Stimulated activated CD8-positive, alpha-beta memory T cell treated with anti-CD3 and anti-CD28 coated beads, Interleukin-15, amount 100 ng/mL, for 48 hours (primary cell): ENCODE results near the gene MKS1.

ENCODE experiments used
- DNase-seq, 2 donors: peaks; one replicate each; pipeline ENCODE4 v3.0.0-alpha.2; 2020; ENCODE audit warnings: low read depth in 2 of 2

Gene MKS1

DNA sequence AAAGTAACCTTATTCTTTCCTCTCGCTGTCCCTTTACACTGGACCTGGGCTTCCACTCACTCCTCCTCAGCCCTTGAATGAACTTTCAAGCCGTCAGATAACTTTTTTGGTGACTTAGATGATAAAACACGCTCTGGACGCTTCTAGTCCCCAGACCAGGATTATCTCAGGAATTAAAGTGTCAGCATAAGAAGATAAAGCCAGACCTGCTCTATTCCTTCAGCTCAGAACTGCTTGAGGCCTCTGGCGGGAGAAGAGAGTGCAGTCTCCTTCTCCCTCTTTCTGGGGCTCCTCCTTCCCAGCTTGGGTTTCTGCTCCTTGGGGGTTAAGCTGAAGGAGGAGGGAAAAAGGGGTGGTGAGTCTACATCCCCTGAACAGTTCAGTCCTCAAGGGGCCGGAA, 25.9 kb upstream of the MKS1 start:
- DNase-seq = no peak

DNA sequence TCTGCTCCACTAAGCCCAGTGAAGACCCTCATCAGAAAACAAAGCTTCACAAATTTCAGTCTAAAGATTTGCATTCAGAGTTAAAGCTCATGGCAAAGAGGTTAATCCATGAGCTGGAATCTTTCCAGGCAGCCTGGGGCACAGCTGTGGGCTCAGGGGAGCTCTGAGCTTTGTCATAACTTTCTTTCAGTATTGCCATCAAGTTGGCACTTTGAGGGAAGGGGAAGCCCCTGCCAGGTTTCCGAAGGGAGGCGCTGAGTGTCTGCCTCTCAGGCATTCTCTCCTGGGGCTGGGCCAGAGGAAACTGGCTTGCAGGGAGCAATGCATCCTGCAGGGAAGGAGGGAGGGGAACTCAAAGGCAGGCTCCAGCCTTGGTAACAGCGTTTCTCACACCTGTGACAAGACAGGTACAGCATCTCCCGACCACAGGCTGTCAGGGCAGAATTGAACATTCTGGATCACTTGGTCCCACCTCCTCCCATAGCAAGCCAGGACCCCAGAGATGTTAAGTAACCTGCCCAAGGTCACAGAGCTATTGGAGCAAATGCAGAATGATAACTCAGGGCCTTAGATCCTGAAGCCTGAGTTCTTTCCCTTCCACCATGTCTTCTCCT, 23.2 kb upstream of the MKS1 start:
- no peak for DNase-seq

DNA sequence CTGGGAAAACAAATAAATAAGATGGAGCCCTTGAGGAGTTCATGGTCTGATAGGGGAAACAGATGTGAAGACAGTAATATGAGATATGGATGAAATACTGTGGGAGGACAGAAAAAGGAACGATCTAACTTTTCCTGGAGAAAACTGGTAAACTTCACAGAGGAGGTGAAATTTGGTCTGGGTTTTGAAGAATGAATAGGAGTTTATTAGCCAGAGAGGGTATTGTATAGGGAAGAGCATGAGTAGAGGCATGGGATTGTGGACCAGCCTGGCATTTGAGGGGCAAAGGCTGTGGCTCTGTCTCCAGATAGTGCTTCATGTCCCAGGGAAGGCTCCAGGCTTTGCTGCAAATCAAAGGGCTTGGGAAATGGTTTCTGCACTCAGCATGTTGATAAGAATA, 20.9 kb upstream of the MKS1 start:
- DNase-seq = no peak

DNA sequence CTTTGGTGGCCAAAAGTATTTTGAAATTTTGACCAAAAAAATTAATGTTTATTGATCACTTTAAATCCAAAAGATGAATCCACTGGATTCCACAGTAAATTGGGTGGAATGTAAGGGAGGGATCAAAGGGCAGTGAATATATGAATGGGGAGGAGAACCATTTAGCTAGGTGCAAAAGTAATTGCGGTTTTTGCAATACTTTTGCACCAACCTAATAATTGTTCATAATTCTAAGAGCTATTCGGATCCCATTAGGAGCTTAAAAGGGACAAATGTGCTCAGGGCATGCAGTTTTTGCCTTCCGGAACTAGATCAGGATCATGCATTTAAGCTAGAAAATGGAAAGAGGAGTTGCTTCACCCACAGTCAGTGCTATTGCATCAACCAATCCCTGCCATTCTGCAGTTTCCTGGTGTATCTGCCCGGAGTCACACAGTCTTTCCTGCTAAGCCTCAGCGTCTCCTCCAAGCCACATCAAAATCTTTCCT, 19.1 kb upstream of the MKS1 start, which contains the start of gene LPO:
Gene LPO, plus strand, starts transcription at position 438 of the 488 bp plus-strand sequence. CDS start 4,396 bp downstream, outside the sequence.
- DNase-seq = no peak

DNA sequence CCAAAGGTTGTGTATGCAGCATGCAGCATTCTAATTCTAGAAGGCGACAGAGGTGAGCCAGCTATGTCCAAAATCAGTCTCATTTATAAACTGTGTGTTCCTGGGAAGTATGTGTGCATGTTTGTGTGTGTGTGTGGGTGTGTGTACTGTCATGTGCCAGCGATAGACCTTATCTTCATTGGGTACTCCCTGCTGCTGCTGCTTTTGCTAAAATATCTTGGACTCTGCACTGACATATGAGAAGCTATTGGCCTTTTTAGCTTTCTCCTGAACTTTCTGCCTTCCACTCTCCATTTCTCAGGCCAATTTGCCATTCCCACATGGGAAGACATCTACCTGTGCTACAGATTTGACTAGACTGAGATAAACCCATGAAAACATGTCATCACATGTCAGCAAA, 17.3 kb upstream of the MKS1 start:
- no peak for DNase-seq

DNA sequence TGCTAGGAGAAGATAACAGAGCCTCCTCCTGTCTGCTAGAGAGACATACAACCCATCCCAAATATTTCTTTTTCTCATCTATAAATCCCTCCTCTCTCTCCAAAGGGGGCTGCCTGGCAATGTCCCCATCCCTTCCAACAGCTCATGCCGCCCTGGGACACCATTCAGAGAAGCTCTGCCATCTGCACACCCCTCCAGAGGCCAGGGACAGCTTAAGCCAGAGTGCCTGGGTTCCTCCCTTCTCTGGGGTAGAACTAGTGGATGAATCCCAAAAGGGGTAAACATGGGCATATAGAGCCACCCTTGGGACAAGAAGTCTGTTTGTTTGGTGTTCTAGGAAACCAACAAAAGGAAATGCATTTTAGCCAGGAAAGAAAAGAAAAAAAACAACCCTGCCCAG, 16.8 kb upstream of the MKS1 start:
- DNase-seq = no peak

DNA sequence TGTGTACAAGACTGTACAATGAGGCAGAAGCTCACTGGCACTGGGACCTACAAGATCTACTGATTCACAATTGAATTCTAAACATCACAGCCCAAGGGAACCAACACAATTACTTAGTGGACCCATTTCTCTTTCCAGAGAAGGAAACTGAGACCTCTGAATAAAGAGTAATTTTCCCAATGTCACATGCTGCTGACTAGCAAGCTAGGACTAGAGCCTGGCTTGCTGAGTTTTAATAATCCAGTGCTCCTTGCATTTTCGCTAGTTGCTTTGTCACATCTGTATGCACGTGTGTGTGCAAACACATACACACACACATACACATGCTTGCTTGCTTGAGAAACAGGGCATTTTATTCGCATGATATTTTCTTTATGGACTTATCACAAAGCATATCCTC, 15.5 kb upstream of the MKS1 start:
- DNase-seq = no peak

DNA sequence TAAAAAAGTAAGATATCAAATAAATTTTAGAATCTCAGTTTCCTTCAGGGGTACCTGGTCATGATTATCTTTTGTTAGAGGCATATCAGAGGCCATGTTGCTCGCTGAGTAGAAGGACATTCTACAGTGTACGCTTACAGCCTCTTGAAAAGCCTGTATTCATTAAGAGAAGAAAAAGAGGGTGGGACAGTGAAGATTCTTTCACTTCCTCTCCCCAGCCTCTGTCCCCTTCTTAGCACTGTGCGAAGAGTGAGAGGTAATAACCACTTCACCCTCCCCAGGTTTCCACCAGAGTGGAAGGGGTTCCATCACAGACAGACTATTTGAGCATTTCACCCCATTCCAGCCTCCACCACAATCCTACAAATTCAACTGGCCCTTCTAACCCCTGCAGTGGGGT, 14.5 kb upstream of the MKS1 start:
- DNase-seq = no peak

DNA sequence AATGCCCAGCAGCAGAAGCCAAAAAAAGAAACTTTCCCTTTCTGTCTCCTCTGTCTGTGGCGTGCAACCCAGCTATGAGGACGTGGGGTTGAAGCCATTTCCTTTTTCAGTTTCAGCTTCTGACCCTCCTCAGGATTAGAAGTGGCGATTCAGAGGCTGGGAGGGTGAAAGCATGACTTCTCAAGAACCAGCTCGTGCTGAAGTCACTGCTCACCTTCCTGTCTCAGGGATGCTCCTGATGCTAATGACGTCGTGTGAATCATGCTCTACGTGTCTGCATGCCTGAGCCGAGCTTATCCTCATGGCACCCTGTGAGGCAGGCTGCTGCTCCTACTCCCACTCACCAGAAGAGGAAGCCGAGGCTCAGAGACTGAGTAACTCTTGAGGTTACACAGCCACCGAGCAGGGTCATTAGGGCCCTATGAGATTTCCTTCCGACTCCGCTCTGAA, 13.7 kb upstream of the MKS1 start:
- DNase-seq = peak; percentile 19 to 40

DNA sequence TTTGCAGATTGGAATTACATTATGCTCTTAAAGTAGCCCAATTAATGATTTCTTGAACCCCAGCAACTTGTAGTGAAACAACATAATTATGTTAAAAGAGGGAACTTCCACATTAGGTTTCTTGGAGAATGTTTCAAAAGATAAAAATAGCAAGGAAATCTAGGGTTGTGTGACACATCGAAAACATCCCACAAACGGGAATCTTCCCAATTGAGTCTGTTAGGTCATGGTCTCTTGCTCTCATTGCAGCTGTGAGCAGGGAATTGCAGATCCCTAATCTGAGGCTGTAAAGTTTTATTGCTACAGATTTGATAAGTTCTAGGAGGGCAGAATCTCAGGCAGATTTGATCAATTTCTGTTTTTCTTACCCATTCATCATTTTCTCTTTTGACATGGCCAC, 12.6 kb upstream of the MKS1 start:
- DNase-seq = no peak

DNA sequence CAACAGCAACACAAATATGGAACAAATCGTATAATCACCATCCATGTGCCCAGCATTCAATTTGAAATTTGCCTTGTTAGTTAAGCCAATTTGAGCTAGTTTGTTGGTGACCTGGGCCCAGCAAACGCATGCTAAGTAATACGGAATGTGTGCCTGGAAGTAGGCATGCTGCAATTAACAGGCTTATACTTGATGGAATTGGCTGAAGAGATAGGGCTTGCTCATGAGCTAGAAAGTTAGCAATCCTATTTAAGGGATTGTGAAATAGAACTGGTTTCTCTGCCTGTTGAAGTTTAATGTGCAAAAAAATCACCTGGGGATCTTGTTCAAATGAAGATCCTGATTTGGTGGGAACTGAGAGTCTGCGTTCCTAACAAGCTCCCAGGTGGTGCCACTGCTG, 10.8 kb upstream of the MKS1 start:
- DNase-seq = no peak

DNA sequence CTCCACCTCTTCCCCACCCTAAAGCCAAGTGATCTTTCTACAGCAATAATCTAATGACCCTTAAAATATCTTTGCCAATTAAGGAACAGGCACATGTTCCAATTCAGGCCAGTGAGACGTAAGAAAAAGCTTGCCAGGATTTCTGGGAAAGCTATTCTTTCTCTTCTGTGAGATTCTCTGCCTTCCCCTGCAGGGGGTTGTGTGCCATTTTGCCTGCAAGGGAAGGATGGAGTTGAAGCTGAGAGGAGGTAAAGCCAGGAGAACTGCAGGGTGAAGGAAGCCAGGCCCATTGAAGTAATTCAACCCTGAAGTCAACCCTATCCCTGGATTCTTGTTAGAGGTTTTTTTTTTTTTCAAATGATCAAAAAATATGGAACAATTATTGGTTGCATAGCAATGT, 10.3 kb upstream of the MKS1 start:
- DNase-seq = no peak

DNA sequence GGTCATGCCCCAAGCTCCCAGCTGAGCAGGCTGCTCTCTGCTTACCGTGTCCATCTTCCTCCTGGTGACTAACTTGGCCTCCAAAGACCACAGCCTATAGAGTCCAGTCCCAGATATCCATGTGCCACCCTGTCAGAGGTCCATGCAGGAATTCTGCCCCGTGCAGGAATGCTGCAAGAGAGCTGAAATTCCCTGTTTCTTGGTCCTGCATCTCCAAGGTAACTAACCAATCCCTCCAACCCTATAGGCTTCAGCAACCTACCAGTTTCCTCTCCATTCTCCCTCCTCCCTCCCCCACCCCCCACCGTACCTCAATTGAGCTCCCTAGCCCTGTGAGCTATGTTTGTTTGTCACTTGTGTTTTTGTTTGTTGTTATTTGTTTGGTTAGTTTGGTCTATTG, 9.6 kb upstream of the MKS1 start:
- DNase-seq = no peak

DNA sequence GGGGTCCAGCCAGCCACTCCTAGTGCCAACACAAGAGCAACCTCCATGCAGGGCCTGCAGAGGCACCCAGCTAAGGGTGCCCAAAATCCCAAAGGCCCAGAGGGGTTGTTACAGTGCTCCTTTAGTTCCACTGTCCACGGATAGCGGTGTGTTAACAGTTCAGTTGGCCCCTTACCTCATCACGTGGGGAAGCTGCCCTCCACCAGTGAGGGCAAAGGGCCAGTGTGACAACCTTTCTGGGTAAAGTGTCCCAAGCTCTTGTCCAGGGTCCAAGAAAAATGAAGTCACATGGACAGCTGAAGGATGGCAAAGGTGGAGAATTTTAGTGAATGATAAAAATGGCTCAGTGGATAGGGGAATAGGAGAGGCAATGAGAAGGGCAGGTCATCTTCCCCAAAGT, 8.7 kb upstream of the MKS1 start:
- DNase-seq = no peak

DNA sequence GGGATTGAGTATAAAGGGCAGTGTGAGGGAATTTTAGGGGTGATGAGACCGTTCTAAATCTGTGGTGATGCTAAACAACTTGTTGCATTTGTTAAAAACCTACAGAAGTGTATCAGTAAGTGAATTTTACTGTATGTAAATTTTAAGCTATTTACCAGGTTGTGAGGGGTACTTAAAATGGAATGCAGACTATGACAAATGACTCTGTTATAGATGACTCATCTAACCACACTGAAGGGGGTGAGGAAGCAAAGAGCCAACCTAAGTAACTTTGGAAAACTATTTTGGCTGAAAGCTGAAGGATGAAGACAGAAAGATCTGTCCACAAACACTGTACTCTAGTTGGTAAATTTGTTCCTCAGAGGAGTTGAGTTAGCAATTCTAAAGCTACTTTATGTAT, 5.3 kb upstream of the MKS1 start:
- DNase-seq = no peak

DNA sequence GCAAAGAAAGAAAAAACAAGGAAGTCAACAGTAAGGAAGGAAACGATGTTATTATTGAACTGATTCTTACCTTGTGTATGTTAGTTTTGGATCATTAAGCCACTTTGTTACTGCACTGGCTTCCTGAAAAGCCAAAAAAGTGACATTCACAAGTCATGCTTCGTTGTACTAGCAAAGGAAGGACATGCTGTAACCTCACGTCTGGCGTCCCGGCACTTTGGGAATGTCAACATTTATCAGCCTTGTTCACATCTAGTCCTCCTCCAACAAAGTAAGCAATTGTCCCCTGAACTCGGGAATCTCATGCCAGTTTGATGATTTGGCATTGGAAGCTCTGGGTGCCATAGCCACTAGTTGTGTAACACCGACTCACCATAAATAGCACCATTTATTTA, 731 bp upstream of the MKS1 start:
- DNase-seq = no peak

DNA sequence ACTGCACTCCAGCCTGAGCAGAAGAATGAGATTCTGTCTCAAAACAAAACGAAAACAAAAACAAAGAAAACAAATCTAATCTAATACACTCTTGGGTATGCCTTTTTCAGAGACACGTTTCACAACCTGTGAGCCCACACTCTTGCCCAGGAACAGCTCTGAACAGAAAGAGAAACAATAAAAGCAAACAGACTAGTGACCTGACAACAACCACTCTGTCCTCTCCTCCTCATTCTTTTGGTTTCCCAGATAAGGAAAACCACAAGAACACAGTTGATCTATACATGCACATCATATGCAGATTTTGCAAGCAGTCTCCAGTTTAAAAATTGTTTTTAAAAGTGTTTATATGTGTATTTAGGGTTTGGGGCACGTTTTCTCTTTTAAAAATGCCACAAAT, 1.3 kb downstream of the MKS1 start:
- DNase-seq = no peak

DNA sequence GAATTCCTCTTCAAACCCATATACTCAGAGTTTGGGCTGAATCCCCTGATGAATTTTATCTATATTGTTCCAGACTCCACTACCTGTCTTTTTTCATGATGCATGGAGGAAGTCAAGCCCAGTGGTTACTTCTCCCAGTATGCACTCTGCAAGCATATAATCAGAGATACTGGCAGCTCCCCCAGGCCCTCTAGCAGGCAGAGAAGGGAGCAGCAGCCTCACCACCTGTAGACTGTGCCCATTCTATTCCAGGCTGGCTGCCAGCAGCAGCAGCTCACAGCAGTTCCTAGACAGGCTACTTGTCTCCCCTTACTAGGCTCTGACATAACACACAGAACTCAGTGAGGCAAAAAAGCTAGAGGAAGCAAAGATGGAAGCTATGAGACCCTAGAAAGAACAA, 3.4 kb downstream of the MKS1 start:
- DNase-seq = no peak

DNA sequence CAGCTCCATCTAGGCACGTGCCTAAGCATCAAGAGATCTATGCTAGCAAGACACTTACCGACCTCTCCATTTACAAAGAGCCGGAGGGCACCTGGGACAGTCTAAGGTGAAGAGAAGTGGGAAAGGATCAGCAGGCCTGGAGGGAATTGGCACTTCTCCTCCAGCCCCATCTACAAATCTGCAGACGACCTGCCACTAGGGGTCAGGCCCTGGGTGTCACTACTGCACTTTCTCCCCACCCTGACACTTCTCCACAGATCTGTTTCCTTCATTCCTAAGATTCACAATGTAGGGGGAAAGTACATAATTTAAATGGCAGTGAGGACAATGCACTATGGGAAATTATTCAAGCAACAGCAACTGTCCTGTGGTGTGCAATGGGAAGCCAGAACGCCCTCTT, 8.1 kb downstream of the MKS1 start:
- no peak for DNase-seq

DNA sequence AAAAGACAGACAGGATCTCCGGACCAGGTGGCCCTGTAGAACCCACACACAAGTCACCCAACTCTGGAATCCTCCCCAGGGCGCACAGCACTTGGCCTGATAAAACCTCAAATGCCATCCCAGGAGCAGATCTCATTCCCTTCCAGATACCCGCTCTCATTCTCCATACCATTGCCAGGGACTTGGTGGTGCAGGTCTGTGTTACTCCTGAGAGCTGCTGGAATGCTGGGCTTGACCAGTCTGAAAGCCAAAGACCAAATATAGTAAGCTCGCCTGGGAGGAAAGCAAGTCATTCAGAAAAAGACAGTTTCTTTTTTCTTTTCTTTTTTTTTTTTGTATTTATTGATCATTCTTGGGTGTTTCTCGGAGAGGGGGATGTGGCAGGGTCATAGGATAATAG, 10.7 kb downstream of the MKS1 start:
- DNase-seq = no peak

DNA sequence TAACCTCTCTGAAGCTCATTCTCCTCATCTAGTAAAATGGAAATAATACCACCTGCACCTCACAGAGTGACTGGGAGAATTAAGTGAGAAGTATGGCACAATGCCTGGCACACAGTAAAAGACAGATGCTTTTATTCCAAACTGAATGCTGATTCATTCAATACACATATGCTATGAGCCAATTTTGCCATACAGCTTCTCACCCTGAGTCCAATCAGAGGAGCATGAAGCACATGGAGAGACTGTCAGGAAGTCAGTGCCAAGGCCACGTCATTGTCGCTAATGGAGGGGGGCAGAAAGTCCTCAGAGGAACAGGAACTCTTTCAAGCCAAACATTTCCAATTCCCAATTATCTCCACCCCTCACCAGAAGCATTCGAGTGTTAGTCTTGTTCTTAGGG, 11.6 kb downstream of the MKS1 start:
- DNase-seq = no peak

DNA sequence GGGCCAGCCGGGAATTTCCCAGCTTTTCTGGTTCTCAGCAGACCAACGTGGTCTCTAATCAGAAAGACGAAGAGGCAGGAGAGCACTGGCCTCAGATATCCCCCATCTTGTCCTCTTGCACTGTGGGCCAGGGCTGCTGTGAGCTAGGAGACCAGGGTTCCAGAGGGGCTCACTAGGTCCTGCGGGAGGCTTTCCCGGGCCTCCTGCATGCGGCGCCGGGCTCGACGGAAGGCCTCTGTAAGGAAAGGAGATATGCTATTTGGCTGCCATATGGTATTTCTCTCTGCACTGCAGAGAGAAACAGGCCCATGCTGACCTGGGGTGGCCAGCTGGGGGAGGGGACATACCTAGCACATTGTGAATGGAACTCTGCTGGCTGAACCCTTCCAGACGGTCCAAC, 13.1 kb downstream of the MKS1 start:
- DNase-seq = no peak

DNA sequence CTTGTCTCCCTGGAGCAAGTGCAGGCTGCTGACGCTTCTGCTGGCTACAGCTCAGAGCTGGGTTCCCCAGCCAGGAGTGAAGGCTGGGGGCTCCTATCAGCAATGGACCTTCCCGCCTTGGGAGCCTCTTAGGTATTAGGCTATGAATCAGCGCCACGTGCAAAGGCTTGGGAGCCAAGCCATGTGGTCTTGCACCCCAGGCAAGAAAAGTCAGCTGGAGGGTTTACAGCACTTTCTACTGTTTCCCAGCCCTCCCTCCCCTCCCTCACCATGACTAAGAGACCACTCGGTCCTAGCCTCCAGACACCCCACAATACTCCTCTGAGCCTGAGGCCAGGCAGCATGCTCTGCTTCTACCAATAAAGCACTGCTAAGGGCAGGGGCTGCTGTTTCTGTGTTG, 14.3 kb downstream of the MKS1 start:
- DNase-seq = no peak

DNA sequence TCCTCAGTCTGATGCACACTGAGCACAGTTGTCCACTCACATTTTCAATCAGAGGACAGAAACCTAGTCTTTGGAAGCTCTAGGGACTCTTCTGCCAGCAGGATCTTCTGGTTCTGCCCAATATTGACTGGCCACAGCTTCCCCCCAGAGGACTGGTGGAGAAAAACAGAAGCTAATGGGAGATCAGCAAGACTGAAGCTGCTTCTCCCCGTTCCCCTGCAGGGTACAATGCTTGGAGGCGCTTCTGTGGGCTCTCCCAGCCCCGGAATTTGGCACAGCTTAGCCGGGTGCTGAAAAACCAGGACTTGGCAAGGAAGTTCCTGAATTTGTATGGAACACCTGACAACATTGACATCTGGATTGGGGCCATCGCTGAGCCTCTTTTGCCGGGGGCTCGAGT, 16.2 kb downstream of the MKS1 start:
- DNase-seq = no peak
